Thymus (tissue), 11 donors: Measurements from ENCODE around the gene STK39. TPM values are rescaled to one million over a fixed set of nuclear protein-coding genes. Genes with fewer than 3 reads are reported as not detected.

ENCODE experiments used
- DNase-seq, 9 donors: peaks; one replicate each; pipeline ENCODE4 v3.0.0-alpha.2; 2013; ENCODE audit warnings: low spot score in 9 of 9, low read depth in 6 of 9, missing footprints in 1 of 9
- H3K27ac ChIP-seq, 2 donors: one replicate each; pipeline ENCODE4 v1.5.1; 2013; ENCODE audit warnings: control low read depth in 1 of 2, low read depth in 1 of 2, low read length in 1 of 2, mild to moderate bottlenecking in 1 of 2, moderate library complexity in 1 of 2
- H3K27me3 ChIP-seq, 2 donors: one replicate each; pipeline ENCODE4 v1.5.1; 2013; ENCODE audit warnings: low read length in 1 of 2; ENCODE audit not compliant: control insufficient read depth in 2 of 2, insufficient read depth in 1 of 2
- H3K36me3 ChIP-seq, 2 donors: one replicate each; pipeline ENCODE4 v1.5.1; 2013; ENCODE audit warnings: low read length in 1 of 2, mild to moderate bottlenecking in 1 of 2, moderate library complexity in 1 of 2; ENCODE audit not compliant: control insufficient read depth in 2 of 2, insufficient read depth in 2 of 2
- H3K4me1 ChIP-seq, 2 donors: one replicate each; pipeline ENCODE4 v1.5.1; 2013; ENCODE audit warnings: low read length in 2 of 2; ENCODE audit not compliant: control insufficient read depth in 2 of 2, insufficient read depth in 2 of 2
- H3K4me3 ChIP-seq, 2 donors: one replicate each; pipeline ENCODE4 v1.5.1; 2013; ENCODE audit warnings: low read length in 2 of 2, control low read depth in 1 of 2, mild to moderate bottlenecking in 1 of 2
- H3K9me3 ChIP-seq, 2 donors: one replicate each; pipeline ENCODE4 v1.5.1; 2013; ENCODE audit warnings: low read length in 1 of 2, mild to moderate bottlenecking in 1 of 2; ENCODE audit not compliant: control insufficient read depth in 2 of 2, insufficient read depth in 1 of 2
- WGBS: extraction: QIAGEN DNeasy Blood & Tissue Kit; methylation state at CpG from one replicate; pipeline ENCODE4 v1.1.7; 2013; 5-methylcytosine and 5-hydroxymethylcytosine counted together
- polyA plus RNA-seq: library from polyadenylated mRNA; stranded (reverse); fragments of 200-250 nt; gene quantifications from one replicate; pipeline ENCODE4 v1.2.3, GENCODE V29; 2013
- total RNA-seq: library from RNA; stranded (reverse); fragments of 120-200 nt; gene quantifications from one replicate; pipeline ENCODE4 v1.2.4, GENCODE V29; 2013
- donor health status: healthy.

Gene STK39
- total and polyA plus RNA-seq, 2 donors: 30.7 to 34.1 TPM

DNA sequence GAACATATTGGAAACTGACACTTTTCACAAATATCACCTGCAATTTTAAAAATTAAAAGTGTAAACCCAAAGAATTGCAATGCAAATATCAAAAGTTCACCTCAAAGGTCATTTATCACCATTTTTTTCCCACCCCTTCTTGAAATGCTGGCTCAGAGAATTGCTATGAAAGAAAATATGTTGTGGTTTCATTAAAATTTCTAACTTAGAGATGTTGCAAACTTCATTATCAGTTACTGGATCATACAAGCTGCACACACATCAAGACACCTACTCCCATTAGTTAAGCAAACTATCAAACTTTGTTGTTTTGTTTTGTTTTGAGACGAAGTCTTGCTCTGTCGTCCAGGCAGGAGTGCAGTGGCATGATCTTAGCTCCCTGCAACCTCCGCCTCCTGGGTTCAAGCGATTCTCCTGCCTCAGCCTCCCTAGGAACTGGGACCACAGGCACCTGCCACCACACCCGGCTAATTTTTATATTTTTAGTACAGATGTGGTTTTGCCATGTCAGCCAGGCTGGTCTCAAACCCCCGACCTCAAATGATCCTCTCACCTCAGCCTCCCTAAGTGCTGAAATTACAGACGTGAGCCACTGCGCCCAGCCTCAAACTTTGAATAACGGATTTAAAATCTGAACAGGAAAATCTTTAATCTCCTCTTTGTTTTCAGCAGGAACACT is 37.0 kb downstream of the STK39 start:
- no peak overlapping the region for H3K27ac ChIP-seq
- 75% methylated on average over 9 of the region's 9 CpGs for WGBS
- H3K27me3 ChIP-seq: no peaks in the 10 kb centered on the region
- no peaks in the 10 kb centered on the region for H3K9me3 ChIP-seq
- no peaks in the 10 kb centered on the region for H3K36me3 ChIP-seq
- H3K4me3 ChIP-seq: no peak overlapping the region
- peaks cover 0 to 7% of the 10 kb centered on the region in 2 donors for H3K4me1 ChIP-seq
- no peak for DNase-seq

DNA sequence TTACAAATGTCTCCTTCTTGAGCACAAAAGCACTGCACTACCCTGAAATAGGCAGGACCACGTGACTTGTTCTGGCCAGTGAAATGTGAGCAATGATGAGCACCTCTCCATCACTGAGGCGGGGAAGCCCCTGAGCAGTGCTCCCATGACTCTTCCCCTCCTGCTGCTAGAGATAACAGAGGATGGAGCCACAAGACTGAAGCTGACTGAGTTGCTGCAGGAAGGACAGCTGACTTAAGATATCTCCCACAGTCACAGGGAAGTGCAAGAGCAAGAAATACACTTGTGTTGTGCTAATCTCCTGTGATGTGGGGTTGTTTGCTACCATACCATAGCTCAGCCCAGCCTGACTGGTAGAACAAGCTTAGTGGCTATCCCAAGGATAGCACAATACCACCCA is 38.7 kb downstream of the STK39 start:
- DNase-seq: no peak
- Histone ChIP-seq H3K4me3 (no peak overlapping the region), H3K4me1 (peaks cover 0 to 7% of the 10 kb centered on the region in 2 donors), H3K9me3 (no peaks in the 10 kb centered on the region), H3K27ac (no peak overlapping the region), H3K36me3 (no peaks in the 10 kb centered on the region), H3K27me3 (no peaks in the 10 kb centered on the region)
- WGBS: 95% methylated on average over 2 of the region's 2 CpGs

DNA sequence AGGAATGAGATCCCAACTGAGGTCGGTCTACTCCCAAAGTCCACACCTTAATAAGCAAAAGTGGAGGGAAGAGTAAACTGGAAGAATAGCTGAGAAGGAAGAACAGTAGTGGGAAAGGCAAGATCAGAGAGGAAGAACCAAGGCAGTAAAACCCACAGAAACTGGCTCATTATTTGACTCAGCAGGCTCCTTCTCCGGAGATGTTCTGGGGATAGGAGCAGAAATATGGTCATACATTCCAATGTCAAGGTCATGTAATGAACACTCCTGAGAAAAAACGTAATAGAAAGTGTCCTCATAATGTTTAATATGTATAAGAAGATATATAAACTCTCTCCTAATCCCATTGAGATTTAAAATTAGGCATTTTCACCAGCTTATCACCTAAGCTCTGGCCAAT is 39.5 kb downstream of the STK39 start:
- Histone ChIP-seq H3K9me3 (no peaks in the 10 kb centered on the region), H3K27me3 (no peaks in the 10 kb centered on the region), H3K4me3 (no peak overlapping the region), H3K4me1 (peaks cover 0 to 7% of the 10 kb centered on the region in 2 donors), H3K36me3 (no peaks in the 10 kb centered on the region), H3K27ac (no peak overlapping the region)
- no peak for DNase-seq
- 96% methylated on average over 3 of the region's 3 CpGs for WGBS

DNA sequence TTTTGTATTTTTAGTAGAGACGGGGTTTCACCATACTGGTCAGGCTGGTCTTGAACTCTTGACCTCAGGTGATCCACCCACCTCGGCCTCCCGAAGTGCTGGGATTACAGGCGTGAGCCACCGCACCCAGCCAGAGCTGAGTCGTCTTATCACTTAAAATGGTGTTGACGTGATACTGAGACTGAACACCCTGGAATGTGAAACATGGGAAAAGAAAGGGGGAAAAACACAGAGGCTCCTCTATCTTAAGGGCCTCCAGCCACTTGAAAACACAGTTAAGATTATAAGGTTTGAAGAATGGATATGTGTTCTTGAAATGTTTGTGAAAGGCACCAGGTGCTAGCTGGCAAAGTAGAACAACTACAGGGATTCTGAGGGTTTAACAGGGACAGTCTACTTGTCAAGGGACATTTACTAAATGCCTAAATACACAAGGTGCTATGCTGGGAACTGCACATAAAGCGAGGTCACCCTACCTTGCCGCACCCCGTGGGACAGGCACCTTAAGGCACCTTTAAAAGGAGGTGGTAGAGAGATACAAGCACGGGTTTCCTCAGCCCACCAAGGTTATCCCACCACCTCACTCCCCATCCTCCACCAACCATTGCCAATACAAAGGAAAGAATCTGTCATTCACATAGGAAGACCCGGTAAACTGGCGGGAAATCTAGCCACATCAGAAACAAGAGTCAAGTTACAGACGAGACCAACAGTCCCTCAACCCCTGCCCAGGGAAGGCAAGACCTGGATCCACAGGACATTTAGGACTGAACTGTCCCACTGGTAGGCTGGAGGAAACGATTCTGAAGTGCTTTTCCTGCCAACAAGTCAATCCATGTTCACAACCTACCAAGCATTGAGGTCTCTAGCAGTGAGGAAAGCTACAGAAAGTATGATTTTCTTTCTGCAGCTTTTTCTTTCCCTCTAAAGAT is 43.4 kb downstream of the STK39 start:
- H3K9me3 ChIP-seq: no peaks in the 10 kb centered on the region
- H3K4me3 ChIP-seq: no peak overlapping the region
- peaks cover 0 to 3% of the 10 kb centered on the region in 2 donors for H3K4me1 ChIP-seq
- no peaks in the 10 kb centered on the region for H3K27me3 ChIP-seq
- no peak for DNase-seq
- H3K27ac ChIP-seq: no peak overlapping the region
- no peaks in the 10 kb centered on the region for H3K36me3 ChIP-seq
- 94% methylated on average over 15 of the region's 15 CpGs for WGBS

DNA sequence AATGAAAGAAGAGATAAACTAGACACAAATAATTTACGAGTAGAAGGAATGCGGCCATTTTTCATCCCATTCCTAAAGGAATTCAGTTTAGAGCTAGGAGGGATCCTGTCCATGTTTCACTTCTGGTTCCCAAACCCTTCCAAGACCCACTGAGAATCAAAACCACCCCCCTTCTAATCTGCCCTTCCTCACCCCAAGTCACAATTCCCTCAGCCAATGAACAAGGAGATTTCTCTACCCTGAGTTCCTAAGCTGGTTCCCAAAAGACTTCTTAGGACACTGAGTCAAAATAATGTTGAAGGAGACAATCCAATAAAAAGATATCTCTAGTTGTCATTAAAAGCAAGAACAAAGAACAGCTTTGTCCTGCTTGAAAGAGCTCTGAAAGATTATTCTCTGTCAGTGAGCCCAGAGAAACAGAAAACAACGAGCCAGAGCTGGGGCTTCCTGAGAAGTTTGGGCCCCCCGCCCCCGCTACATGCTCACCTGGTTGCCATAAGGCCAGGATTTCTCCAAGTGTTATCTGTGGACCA is 45.7 kb downstream of the STK39 start:
- no peak overlapping the region for H3K4me3 ChIP-seq
- WGBS: 94% methylated on average over 5 of the region's 5 CpGs
- no peak for DNase-seq
- no peak overlapping the region for H3K27ac ChIP-seq
- no peaks in the 10 kb centered on the region for H3K36me3 ChIP-seq
- H3K9me3 ChIP-seq: no peaks in the 10 kb centered on the region
- peaks cover 0 to 3% of the 10 kb centered on the region in 2 donors for H3K4me1 ChIP-seq
- H3K27me3 ChIP-seq: no peaks in the 10 kb centered on the region

DNA sequence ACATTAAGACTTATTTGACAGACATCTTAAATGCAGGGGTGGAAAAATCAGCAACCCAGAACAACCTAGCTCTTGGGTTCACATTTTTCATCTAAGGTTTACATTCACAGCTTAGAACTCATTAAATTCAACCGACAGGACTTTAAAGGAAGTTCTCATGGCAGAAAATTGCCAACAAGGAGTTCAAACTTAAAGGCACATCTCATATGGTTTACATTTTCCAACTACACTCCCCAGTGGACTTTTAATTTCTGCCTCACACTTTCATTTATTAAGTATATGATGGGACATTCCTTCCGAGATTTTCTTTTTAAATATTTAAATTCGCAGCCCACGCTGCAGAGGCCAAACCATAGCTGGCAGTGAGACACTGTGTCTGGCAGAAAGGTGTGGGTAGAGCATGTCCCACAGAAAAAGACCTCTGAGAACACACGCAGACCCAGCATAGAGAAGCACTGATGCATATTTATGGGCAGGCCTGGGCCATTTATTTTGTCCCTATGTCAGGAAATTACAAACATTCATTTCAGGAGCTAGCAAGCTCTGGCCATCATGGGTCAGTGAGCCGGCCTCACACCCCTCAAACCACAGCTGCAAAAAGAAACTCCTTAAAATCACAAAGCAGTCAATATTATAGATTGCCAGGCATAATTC is 46.3 kb downstream of the STK39 start:
- no peaks in the 10 kb centered on the region for H3K9me3 ChIP-seq
- peaks cover 0 to 3% of the 10 kb centered on the region in 2 donors for H3K4me1 ChIP-seq
- no peaks in the 10 kb centered on the region for H3K36me3 ChIP-seq
- no peak overlapping the region for H3K4me3 ChIP-seq
- DNase-seq: no peak
- H3K27ac ChIP-seq: no peak overlapping the region
- 97% methylated on average over 6 of the region's 6 CpGs for WGBS
- no peaks in the 10 kb centered on the region for H3K27me3 ChIP-seq

DNA sequence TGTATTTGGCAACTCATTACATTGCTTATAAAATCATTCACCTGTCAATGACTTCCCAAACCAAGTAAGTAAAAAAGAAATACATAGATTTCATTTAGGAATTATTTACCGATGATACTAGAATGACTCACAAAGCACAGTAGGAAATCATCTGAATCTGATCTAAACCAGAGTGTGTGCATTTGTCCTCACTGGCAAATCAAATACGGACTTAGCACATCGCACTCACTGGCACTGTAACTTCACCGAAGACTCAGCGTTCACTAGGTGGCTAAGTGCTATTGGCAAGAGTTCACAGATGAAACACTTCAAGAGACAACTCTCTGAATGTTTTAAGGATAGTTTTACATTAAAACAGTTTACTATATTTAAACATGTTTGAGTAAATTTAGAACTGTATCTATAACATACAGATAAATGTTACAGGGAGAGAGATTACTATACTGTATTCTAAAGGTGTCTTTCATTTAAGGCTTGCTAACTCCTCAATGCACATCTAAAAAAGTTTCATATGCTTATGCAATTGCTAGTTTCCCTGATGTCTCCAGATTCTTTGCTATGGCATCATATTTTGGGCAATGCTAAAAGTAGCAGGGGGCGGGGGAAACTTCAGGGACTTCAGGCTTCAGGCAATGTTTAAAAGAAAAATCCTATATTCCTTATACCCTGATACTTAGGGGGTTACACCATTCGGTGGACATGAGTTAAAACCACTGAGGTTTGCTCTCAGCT is 48.8 kb downstream of the STK39 start:
- Histone ChIP-seq H3K27me3 (no peaks in the 10 kb centered on the region), H3K4me1 (peaks cover 14 to 22% of the 10 kb centered on the region in 2 donors), H3K36me3 (no peaks in the 10 kb centered on the region), H3K27ac (no peak overlapping the region), H3K9me3 (no peaks in the 10 kb centered on the region), H3K4me3 (no peak overlapping the region)
- no peak for DNase-seq
- 95% methylated on average over 7 of the region's 7 CpGs for WGBS

DNA sequence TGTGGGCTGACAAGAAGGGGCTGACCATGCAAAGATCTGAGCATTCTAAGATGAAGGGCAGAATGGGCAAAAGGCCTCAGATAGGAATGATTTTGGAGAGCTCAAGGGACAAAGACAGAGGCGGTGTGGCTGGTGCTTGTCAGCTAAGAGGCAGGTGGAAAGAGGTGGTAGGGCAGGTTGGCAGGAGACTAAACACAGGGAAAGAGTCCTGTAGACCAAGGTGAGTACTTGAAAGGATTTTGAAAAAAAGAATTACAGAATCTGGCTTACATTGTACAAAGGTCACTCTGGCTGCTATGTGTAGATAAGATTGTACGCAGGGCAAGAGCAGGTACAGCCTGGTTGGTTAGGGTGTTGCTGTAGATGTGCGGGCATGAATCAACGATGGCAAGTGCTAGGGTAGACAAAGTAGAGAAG is 50.6 kb downstream of the STK39 start:
- Histone ChIP-seq H3K9me3 (no peaks in the 10 kb centered on the region), H3K36me3 (no peaks in the 10 kb centered on the region), H3K27me3 (no peaks in the 10 kb centered on the region), H3K27ac (no peak overlapping the region), H3K4me3 (no peak overlapping the region), H3K4me1 (peaks cover 30 to 39% of the 10 kb centered on the region in 2 donors)
- WGBS: over 99% methylated on average over 4 of the region's 4 CpGs
- DNase-seq: no peak
